ENCODE data around the gene CHMP4A.

DNA sequence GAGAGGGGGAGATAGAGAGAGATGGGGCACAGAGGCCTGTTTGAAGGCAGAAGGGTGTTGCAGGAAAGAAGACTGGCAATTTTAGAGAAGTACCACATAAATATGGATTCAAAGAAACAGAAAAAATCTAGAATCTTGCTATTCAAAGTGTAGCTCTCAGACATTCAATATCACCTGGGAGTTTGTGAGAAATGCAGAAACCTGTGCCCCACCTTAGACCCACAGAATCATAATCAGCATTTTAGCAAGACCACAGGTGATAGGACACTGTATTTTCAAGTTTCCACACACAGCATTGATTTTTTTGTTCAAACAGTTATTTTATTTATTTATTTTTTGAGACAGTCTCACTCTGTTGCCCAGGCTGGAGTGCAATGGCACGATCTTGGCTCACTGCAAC lies 15.6 kb upstream of the CHMP4A start:
- TF ChIP-seq POLR2A (IDR thresholded peaks at IDR 0.05) (no peak), EP300 (IDR thresholded peaks at IDR 0.05) (no peak)
- TF ChIP-seq, protein P1, sequence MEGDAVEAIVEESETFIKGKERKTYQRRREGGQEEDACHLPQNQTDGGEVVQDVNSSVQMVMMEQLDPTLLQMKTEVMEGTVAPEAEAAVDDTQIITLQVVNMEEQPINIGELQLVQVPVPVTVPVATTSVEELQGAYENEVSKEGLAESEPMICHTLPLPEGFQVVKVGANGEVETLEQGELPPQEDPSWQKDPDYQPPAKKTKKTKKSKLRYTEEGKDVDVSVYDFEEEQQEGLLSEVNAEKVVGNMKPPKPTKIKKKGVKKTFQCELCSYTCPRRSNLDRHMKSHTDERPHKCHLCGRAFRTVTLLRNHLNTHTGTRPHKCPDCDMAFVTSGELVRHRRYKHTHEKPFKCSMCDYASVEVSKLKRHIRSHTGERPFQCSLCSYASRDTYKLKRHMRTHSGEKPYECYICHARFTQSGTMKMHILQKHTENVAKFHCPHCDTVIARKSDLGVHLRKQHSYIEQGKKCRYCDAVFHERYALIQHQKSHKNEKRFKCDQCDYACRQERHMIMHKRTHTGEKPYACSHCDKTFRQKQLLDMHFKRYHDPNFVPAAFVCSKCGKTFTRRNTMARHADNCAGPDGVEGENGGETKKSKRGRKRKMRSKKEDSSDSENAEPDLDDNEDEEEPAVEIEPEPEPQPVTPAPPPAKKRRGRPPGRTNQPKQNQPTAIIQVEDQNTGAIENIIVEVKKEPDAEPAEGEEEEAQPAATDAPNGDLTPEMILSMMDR (IDR thresholded peaks at IDR 0.05), result no peak
